Activated T-cell treated with anti-CD3 and anti-CD28 coated beads, Interleukin-2, amount 50 U/mL, for 48 hours (primary cell): Measurements from ENCODE around the gene FLNA.
"Not testable (repeated sequence)": the region's sequence is repeated elsewhere in the genome, so short reads cannot be mapped to it uniquely, and the experiment has no call there.

Source experiments
- DNase-seq, 2 experiments: peaks; one replicate each; pipeline ENCODE4 v3.0.0-alpha.2; 2020

FLNA gene

DNA sequence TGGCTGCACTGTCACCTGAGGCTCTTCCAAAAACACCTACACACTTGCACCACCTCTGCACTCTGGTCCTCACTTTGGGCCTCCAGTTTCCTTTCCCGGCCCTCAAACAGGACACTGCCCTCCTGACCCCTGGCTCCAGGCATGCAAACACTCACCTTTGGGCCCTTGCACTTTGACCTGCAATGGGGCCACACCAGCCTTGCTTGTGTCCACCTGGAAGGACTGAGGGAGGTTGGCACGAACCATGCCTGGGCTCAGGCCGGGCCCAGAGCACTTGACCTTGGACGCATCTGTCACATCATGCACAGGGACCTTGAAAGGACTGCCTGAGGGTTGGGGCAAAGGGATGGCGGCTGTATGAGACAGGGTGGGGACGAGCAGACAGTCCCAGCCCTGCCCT is 15.6 kb downstream of the FLNA start:
- no peak for DNase-seq

DNA sequence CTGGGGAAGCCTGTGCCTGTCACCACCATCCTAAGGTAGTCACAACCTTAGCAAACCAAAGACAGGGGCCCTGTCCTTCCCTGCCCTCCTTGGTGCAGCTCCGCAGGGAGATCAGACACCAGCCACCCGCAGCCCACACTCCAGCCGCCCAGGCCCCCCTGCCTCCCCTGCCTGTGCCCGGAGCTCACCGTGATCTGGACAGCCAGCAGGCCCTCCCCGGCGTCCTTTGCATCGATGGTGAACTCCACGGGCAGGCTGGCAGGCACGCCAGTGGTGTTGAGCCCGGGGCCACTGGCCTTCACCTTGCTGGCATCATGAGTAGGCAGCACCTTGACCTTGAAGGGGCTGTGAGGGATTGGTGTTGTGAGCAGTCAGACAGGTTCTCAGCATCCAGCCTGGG is 16.4 kb downstream of the FLNA start:
- DNase-seq: no peak

DNA sequence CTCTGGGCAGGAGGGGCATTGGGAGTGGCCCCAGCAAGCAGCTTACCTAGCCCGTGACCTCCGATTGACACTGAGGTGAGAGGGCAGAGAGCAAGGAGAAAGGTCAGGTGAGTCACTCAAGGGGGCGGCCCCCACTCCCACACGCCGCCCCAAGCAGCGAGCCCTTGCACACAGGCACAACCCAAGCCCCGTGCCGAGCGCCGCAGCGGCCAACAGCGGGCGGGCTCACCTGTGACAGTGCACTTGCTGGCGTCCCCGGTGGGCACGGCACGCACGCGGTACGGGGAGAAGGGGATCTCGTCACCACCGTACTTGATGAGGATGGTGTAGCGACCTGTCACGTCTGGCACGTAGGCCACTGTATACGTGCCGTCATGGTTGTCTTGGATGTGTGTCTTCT is 17.2 kb downstream of the FLNA start:
- no peak for DNase-seq

DNA sequence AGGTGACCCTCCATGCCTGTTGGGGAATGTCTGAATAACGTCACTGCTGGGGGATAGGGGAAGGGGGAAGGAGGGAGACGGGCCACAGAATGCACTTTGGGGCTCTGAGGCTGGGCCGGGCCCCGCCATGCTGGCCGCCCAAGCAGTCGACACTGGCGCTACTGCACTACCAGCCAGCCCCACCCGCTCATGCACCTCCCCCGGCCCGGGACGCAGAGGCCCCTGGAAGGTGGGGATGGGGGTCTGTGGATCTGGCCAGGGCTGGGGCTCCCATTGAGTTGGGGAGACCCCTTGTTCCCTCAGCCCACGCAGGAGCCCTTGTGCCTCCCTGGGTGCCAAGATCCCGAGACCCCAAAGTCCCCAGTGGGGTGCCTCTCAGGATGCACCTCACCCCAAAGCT is 17.8 kb downstream of the FLNA start:
- no peak for DNase-seq

DNA sequence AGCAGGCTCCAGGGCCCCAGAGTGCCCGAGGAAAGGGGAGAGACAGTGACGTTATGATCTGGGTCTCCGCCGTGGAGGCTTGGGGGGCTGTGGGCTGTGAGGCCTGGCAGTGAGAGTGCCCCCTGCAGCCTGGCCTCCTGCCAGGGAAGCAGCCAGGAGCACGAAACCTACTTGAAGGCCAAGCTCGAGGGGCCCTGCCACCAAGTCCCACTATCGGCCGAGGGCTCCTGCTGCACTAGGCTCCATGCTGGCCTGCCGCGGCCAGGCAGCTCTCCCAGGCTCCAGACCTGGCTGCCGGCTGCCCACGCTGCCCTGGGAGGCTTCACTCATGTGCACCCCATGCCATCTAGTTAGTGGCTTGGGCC is 18.7 kb downstream of the FLNA start:
- DNase-seq: no peak

DNA sequence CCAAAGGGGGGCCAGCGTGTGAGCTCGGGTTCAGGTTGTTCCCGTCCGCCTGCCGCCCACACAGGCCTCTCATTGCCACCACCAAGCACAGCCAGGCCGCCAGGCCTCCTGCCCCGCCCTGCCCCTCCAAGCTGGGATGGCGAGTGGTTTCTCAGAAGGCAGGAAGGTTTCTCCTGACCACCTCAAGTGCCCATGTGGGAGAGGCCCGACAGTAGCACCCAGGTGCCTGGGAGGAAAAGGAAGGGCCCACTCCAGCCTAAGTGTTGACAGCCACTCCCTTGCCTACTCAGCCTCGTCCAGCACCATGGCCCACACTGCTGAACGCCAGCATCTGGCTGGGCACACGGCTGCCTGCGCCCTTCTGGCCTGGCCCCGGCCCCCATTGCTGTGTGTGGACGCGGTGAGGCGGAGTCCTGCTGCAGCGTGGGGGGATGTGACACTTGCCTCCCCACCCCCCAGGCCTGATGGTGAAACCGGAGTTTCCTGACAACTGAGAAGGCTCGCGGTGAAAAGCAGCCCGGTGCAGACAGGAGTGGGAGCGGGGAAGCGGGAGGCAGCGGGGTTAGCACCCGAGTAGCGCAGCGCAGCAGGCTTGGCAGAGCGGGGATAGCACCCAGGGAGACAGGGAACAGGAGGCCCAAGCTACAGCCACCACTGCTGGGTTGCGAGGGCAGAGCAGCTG is 19.2 kb downstream of the FLNA start:
- no peak for DNase-seq

DNA sequence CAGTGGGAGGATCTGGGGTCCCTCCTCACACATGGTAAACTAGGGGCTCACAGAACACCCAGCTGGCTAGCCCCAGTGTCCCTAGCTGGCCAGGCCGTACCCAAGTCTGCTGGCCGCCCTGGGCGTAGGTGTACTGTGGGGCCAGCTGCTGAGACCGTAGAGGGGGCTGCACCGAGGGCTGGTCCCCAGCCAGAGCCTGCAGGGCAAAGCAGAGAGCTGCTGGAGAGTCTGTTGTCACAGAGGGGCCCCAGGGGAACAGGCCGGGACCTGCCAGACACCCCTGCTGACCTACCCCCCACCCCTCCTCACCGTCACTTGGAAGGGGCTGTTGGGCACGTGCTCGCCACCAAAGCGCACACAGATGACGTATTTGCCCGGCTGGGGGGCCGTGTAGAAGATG is 19.9 kb downstream of the FLNA start:
- DNase-seq: no peak

DNA sequence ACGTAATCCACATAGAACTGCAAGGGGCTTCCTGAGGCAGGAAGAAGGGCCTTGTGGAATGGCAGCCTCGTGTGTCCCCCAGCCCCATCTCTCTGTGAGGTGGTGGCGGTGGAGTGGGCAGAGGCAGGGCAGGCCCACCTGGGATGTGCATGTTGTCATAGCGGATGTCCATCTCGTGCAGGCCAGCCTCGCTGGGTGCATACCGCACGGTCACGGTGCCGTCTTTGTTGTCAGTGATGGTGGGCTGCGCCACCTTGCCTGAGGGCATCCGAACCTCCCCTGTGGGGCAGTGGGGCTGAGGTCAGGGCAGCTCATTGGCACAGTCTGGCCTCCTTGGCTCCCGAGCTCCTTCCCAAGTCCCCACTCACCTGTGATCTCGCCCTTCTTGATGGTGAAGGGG is 20.4 kb downstream of the FLNA start:
- no peak for DNase-seq

DNA sequence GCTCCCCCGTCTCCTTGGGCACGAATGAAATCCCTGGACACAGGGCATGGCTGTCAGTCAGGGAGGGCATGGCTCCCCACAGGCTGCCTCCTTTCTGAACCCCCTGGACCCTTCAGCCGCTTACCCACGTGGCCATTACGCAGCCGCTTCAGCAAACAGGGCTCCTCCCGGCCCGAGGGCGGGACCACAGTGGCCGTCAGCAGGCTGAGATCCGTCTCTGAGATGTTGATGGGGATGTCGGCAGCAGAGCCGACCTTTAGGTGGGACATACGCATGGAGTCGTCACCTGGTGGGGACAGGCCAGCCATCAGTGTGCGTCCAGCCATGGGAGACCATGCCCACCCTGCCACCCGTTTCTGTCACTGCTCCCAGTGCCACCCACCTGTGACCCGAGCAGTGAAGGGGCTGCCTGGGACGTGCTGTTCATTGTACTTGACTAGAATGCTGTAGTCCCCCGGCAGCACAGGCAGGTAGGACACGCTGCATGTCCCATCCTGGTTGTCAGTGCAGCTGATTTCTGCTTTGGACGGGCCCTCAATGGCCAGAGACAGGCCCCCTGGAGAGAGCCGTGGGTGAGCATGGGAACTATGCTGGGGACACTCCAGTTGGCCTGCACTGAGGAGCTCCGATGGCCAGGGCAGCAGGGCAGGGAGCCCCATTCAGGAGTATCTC is 21.1 kb downstream of the FLNA start:
- no peak for DNase-seq

DNA sequence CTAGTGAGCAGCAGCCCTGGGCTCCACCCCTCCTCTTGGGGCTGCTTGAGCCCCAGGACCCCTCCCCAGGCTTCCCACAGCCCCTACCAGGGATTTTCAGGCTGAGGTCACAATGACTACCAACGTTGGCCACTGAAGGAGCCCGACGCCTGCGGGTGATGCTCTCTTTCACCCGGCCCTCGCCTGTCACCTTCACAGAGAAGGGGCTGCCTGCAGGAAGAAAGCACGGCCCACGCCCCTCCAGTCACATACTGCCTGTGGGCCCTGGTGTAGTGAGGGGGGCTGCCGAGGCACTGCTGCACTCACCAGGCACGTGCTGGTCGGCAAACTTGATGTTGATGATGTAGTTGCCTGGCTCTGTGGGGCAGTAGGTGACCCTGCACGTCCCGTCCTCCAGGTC is 22.0 kb downstream of the FLNA start:
- no peak for DNase-seq

DNA sequence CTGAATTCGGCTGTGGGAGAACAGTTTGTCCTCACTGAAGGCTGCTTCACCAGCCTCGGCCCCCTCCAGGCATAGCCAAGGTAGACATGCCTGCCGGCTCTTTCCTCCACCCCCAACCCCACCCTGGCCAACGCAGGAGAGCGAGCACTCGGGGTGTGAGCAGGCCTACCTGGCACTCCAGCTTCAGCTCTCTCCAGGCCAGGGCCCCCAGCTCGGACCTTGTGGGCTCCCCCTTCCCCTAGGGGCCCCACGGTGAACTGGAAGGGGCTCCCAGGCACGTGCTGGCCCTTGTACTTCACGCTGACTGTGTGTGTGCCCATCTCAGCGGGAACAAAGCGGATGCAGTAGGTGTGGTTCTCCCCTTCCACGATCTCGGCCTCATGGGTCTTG is 22.4 kb downstream of the FLNA start:
- DNase-seq: no peak

DNA sequence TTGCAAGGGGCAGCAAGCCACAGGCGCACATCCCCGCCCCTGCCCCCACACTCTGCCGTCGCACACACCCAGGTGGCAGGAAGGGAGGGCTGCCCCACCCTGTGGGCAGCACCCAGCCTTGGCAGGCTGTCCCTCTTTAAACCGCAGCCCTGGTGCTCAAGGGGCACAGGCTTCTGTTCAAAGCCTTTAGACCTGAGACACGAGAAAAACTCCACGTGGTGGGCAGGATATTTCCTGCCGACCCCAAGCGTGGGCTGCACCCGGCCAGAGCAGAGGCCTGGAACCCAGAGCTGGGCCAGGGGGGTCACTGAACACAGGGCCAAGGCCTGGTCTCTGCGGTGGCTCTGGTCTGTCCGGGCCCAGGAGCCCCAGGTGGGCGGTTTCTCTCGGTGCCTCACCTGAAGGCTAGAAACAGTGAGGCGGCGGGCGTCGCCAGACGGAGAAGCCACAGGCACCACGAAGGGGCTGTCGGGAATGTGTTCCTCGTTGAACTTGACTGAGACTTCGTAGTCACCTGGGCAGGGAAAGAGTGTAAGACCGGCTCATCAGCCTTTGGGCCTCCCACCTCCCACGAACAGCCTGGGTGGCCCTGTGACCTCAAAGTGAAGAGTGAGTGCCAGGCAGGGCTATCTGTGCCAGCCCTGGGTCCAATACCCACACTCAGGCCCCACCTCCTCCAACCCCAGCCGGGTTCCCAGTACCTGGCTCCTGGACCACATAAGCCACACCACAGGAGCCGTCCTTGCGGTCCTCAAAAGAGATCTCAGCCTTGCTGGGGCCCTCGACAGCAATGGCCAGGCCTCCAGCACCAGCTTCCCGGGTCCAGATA is 23.0 kb downstream of the FLNA start:
- no peak for DNase-seq

DNA sequence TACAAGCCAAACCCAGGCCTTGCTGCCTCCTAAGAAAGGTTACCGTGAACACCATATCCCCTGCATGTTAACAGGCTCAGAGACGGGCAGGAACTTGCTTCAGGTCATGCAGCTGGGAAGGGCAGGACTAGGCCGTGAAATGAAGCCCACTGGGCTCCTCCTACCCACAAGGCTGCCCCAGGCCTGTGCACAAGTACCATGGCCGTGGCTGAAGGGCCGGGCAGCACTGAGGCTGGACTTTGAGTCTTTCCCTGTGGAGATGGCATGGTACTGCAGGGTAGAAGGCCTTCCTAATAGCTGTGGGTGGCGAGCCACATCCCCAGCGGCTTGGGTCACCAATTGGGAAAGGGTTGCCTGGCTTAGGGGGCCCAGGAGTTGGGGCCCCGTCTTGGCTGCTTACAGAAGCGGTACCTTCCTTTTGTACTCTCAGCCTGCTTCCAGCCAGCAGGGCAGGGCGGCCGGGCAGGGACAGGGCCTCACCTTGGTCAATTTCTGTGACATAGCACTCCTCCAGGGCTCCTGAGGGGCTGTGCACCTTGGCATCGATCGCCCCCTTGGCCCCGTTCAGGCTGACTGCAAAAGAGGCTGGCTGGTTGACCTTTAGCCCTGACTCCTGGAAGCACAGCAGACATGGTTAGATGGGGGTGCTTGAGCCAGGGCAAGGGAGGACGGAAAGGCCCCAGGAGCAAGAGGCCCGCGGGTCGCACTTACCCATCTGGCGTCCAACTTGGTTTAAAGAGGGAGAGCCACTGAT is 23.8 kb downstream of the FLNA start:
- DNase-seq: no peak

DNA sequence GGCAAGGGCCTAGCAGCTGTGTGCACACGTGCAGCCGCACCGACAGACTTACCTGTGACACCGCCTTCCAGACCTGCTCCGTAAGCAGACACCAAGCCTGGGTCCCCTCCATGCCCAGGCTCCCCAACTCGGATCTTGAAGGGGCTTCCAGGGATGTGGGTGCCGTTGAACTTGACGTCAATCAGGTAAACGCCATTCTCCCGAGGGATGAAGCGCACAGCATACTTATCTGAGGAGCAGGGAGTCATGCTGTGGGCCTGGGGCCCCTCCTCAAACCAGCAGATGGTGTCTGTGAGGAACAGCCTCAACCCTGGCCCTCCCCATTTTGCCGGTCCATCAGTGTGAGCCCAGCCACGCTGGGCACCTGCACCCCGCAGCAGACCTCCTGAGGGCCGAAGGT is 24.5 kb downstream of the FLNA start:
- DNase-seq: no peak

DNA sequence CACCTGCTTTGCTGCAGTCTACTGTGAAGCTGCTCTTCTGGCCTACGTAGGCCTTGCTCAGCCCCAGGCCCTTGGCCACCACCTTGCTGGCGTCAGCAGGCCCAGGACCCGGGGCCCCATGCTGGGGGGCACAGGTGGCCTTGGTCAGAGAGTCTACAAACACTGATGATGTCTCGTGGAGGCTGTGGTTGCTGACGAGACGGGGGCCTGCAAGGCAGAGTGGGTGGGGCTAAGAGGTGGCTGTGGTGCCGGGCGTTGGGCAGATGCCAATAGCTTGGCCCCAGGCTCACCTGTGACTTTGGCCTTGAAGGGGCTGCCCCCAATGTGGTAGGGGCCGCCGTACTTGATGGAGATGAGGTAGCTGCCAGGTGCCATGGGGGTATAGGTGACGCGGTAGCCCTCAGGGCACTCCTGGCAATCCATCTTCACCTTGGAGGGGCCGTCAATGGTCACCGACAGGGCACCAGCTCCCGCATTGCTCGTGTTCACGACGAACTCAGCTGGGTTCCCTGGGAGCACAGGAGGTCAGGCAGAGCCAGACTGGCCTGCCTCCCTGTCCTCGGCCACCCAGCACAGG is 25.0 kb downstream of the FLNA start:
- no peak for DNase-seq

DNA sequence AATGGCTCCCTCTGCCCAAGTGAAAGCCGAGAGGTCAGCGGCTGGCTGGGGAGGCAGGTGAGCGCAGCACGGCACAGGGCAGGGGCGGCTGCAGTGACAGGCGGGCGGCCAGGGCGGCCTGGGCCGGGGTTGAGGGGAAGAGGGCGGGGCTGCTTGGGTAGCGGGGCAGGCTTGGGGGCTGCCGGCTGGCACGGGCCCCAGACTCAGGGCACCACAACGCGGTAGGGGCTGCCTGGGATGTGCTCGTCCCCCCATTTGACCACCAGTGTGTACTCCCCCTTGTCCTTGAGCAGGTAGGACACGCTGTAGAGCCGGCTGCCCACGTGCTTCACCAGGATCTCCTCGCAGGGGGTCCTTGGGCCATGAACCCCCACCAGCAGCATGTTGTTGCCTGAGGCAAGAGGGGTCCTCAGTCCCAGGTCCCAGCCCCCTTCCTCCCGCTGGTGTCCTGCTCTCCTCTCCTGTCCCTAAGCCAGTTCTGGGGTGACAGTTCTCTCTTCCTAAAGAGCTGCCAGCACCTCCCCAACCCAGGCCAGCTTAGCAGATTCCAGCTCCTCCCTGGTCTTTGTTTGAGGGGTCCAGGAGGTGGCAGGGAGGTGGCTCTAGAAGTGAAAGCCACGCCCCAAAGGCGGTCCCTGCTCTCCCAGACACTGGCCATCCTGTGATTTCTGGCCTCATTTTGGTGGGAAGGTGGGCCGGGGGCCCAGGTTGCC is 25.6 kb downstream of the FLNA start:
- DNase-seq: no peak

DNA sequence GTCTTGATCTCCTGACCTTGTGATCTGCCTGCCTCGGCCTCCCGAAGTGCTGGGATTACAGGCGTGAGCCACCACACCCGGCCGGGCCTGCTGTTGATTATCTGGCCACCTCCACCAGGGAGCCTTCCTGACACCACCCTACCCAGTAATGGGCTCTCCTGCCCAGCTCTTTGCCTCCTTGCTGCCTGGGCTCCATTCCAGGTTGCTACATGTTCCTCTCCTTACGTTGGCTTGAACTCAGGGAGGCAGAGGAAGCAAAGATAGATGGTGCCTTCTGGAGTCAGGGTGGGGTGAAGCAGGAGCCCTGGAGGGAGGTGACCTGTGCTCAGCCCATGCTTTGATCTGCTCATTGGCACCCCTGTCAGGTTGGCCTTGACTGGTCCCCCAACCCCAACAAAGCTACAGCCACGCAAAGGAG is 26.3 kb downstream of the FLNA start:
- DNase-seq: no peak

DNA sequence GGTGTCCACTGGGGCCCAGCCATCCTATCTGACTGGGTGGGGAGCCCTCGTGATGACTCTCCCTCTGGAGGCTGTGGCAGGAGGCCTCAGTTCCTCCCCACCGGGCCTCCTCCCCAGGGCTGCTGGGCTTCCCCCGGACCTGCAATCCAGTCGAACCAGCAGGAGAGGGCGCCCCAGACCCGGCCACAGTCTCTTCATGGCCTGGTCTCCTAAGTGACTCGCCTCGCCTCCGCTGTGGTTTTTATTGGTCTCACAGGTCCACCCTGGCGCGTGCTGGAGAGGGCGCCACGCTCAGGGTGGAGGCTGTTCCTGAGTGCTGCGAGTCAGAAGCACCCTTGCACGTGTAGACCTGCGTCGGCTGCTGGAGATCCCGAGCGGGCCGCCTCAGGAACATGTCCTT is 30.8 kb downstream of the FLNA start:
- not testable (repeated sequence) for DNase-seq

DNA sequence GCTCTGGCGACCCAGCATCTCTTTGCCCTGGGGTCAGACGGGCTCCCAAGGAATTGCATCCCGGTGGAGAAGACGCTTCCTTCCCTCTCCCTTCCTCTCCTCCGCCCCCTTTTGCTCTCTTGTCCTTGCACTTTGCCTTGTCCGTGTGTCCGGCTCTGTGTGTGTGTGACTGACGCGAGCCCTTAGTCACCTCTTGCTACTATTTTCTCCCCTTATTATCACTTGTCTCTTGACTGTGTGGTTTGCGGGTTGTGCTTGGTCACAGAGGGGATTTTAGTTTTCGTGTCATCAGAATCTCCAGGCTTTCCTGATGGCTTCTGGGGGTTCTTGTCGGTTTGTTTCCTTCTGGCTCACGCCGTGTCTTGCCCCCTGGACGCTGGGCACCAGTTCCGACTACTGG is 31.4 kb downstream of the FLNA start:
- not testable (repeated sequence) for DNase-seq

DNA sequence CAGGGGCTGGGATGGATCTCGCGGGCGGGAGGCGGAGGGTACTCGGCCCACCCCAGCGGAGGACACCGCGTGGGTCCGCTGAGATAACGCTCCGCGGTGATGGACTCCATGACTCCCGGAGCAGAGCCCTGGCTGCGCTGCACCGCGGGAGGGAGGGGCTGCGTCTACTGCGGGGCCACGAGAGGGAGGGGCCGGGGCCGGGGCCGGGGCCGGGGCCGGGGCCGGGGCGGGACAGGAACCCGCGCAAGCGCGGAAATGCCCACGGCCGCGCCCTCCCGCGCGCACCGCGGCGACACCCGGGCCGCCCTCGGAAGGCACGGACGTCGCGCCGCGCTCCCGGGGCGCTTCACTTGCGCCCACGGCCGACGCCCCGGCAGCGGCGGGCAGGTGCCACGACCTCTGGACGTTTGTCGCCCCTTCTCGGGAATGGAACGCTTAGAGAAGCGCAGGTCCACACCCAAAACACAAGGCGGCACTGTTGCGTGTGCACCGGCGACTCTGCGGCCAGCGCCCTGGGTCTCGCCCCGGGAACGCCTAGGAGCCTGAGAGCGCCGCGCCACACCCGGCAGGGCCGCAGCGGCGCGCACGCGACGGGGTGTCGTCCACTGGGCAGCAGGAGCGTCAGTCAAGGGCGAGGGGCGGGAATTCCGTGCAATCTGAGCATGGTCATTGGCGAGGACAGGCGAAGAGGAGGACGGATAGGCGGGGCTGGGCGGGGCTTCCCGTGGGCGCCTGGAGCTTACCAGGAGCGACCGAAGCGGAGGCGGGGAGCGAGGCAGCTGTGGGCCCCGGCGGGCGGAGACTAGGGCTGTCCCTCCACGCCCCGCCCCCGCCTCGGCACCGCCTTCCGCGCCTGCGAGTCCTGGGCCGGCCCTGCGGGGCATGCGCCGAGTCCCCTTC is 32.8 kb downstream of the FLNA start:
- DNase-seq: not testable (repeated sequence)

DNA sequence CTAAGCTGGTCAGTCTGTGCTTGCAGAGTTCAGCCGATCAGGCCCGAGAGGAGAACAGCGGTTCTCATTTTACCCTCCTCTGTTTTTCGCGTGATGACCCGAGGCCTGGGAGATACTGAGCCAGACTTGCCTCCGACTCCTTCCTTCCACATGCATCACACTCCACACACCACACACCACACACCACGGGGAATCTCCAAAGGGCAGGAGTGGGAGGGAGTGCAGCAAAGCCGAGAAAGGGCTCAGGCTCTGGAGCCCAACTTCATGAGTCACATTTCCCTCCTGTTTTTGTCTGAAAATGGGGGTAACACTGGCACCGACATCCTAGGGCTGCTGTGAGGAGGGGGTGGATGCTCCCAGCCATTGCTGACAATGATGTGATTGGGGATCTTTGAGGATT is 39.9 kb downstream of the FLNA start:
- DNase-seq: peak; percentile 49 to 58
